CD4-positive, CD25-positive, alpha-beta regulatory T cell (primary cell): ENCODE data around the gene GFOD1. TPM values are rescaled to one million over a fixed set of nuclear protein-coding genes. Genes with fewer than 3 reads are reported as not detected.
A peak's percentile ranks its signal among the peaks of the same experiment; 100 is the strongest.

ENCODE experiments used
- ATAC-seq, 2 donors: fragments of 150-1000 bp; cut with Tn5 transposase; one replicate each; pipeline ENCODE4 v1.10.0; 2021; ENCODE audit warnings: low read depth in 2 of 2, moderate number of reproducible peaks in 2 of 2, moderate library complexity in 1 of 2
- DNase-seq, 3 donors: peaks; one replicate each; pipeline versions ENCODE4 v3.0.0 to v3.0.0-alpha.2; 2012 to 2022; ENCODE audit warnings: mixed read lengths in 1 of 3
- H3K27ac ChIP-seq: one replicate; pipeline ENCODE4 v1.7.0; 2013; ENCODE audit warnings: mild to moderate bottlenecking, low read length; ENCODE audit not compliant: insufficient read depth, poor library complexity, severe bottlenecking
- H3K27me3 ChIP-seq: one replicate; pipeline ENCODE4 v1.7.0; 2013; ENCODE audit warnings: low read length; ENCODE audit not compliant: control insufficient read depth, insufficient read depth
- H3K36me3 ChIP-seq: one replicate; pipeline ENCODE4 v1.7.0; 2013; ENCODE audit warnings: mild to moderate bottlenecking, low read length, moderate library complexity; ENCODE audit not compliant: control insufficient read depth, insufficient read depth
- H3K4me1 ChIP-seq: 2 replicates; pipeline ENCODE4 v1.7.0; 2013; ENCODE audit warnings: mild to moderate bottlenecking, low read length; ENCODE audit not compliant: insufficient read depth, control insufficient read depth, poor library complexity, severe bottlenecking
- H3K4me3 ChIP-seq: one replicate; pipeline ENCODE4 v1.7.0; 2013; ENCODE audit warnings: low read depth, mild to moderate bottlenecking, low read length, moderate library complexity
- H3K9me3 ChIP-seq, 2 experiments: 1 replicate in 1 of 2; 2 replicates in 1 of 2; pipeline ENCODE4 v1.7.0; 2013; ENCODE audit warnings: low read length in 2 of 2, mild to moderate bottlenecking in 1 of 2, moderate library complexity in 1 of 2; ENCODE audit not compliant: control insufficient read depth in 2 of 2
- H3K27ac Mint-ChIP-seq, 3 donors: one replicate each; pipeline ENCODE4 v1.8.0; 2020 to 2022; ENCODE audit warnings: mild to moderate bottlenecking in 3 of 3, mixed read lengths in 3 of 3, moderate library complexity in 2 of 3
- H3K27me3 Mint-ChIP-seq: one replicate; pipeline ENCODE4 v1.8.0; 2022; ENCODE audit warnings: mild to moderate bottlenecking, mixed read lengths
- H3K36me3 Mint-ChIP-seq: one replicate; pipeline ENCODE4 v1.8.0; 2020; ENCODE audit warnings: mixed read lengths
- H3K4me1 Mint-ChIP-seq, 4 donors: one replicate each; pipeline ENCODE4 v1.8.0; 2020 to 2022; ENCODE audit warnings: mixed read lengths in 4 of 4, mild to moderate bottlenecking in 1 of 4
- H3K4me3 Mint-ChIP-seq, 4 donors: one replicate each; pipeline ENCODE4 v1.8.0; 2020 to 2022; ENCODE audit warnings: mild to moderate bottlenecking in 4 of 4, mixed read lengths in 4 of 4, moderate library complexity in 3 of 4
- H3K9me3 Mint-ChIP-seq, 7 donors: one replicate each; pipeline ENCODE4 v1.8.0; 2020 to 2022; ENCODE audit warnings: mixed read lengths in 7 of 7, mild to moderate bottlenecking in 3 of 7, moderate library complexity in 2 of 7
- polyA plus RNA-seq, 4 donors: library from polyadenylated mRNA; unstranded; fragments of 300-500 nt; fragmentation: Illumina TruSeq; gene quantifications; one replicate each; pipeline ENCODE4 v1.2.3, GENCODE V29; 2021
- total RNA-seq: library from RNA; stranded (reverse); gene quantifications from one replicate; pipeline ENCODE4 v1.2.3, GENCODE V29; 2022

GFOD1 gene
- total and polyA plus RNA-seq, 5 donors from 2014 or later, result 0.06 to 1.8 (median 0.17) TPM

DNA sequence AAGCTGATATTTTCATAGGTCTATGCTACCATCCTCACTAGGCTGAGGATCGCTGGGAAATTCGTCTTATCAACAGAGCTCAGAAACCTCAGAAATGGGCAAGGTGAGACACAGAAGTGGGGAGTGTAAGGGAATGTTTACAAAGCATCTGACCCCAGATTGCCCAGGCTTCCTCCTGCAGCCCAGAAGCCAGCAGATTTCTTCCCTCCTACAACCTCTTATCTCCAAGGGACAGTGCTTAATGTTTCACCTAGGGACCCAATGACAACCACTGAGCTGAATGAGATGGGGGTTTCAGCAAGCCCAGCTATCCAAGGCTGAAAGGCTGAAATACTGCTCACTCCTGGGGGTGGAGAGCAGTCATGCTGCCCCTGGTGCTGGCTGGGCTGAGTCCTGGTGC lies 106.6 kb downstream of the GFOD1 start:
- Histone ChIP-seq H3K4me1 (no peaks in the 10 kb centered on the region), H3K27ac (no peak overlapping the region), H3K9me3 (no peaks in the 10 kb centered on the region), H3K27me3 (no peaks in the 10 kb centered on the region), H3K4me3 (no peak overlapping the region), H3K36me3 (no peaks in the 10 kb centered on the region)
- H3K36me3 Mint-ChIP-seq, result no peaks in the 10 kb centered on the region
- no peak overlapping the region for H3K27ac Mint-ChIP-seq
- H3K9me3 Mint-ChIP-seq, result peaks cover 0 to 3% (median 0%) of the 10 kb centered on the region in 7 donors
- ATAC-seq (no peak), DNase-seq (no peak)
- H3K27me3 Mint-ChIP-seq, result no peaks in the 10 kb centered on the region
- H3K4me3 Mint-ChIP-seq, result no peak overlapping the region
- peaks cover 0 to 16% (median 7%) of the 10 kb centered on the region in 4 donors for H3K4me1 Mint-ChIP-seq

DNA sequence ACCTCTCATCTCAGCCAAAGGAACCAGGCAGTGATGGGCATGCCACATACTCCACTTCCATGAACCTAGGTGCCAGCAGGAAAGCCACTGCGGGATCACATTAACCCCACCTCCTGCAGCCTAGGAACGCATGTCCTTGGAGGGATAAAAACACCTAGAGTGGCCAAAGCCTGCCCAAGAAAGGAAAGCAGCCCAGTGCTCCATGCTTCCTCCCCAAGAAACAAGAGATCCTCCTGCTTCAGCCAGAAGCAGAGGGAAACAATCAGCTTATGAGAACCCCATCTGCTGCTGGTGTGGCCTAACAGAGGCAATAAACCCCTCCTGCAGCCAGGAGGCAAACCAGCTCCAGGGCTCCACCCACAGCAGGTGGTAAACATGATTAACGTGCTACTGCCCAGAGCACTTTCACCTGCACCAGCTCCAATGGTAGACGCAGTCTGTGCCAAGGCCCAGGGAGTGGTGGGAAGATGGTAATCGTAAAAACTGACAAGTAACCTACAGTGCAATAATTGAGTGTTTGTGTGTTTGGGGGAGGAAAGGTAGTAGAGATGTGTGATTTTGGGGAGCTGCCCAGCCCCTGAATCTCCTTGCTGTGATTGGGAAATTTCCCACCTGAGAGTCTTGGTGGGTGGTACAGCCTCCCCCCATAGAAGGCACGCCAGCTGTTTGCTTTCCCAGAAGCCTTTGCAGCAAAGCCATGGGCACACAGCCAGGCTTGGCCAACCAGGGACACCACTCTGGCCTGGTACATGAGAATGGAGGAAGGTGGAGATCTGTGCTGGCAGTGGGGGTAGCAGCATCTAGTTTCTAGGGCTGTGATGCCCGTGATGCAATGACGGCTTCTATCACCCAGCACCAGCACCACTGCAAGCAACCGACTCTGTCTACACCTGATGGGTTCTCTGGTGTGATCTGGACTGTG lies 108.5 kb downstream of the GFOD1 start:
- H3K36me3 ChIP-seq, result no peaks in the 10 kb centered on the region
- no peaks in the 10 kb centered on the region for H3K9me3 ChIP-seq
- no peaks in the 10 kb centered on the region for H3K4me1 ChIP-seq
- H3K4me3 ChIP-seq, result no peak overlapping the region
- Mint-ChIP-seq H3K9me3 (peaks cover 0 to 3% (median 0%) of the 10 kb centered on the region in 7 donors), H3K27me3 (no peaks in the 10 kb centered on the region), H3K4me3 (no peak overlapping the region), H3K4me1 (peaks cover 0 to 24% (median 9%) of the 10 kb centered on the region in 4 donors), H3K27ac (no peak overlapping the region), H3K36me3 (no peaks in the 10 kb centered on the region)
- H3K27me3 ChIP-seq, result no peaks in the 10 kb centered on the region
- no peak for ATAC-seq
- no peak overlapping the region for H3K27ac ChIP-seq
- DNase-seq, result no peak

DNA sequence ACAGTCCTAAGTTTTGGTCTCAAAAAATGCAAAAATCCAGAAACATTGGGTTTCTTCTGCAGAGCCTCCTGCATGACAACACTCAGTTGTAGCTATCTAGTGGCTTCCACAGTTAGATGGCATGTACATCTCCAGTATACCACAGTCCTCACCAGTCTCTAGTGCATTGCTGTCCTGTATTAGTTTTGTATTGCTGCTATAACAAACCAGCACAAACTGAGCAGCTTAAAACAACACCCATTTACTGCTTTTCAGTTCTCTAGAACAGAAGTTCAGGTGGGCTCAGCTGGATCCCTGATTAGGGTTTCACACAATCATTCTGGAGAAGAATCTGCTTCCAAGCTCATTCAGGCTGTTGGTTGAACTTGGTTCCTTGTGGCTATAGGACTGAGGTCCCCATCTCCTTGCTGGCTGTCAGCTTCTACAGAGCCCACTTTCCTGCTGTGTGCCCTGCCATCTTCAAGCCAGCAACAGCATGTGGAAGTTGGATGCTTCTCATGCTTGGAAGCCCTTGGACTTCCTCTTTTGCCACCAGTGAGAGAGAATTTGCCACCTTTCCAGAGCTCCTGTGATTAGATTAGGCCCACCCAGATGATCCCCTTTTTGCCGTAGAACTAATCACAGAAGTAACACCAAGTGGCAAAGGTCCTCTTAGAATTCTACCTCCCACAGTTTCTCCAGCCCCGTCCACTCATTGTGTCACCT lies 110.2 kb downstream of the GFOD1 start:
- Histone ChIP-seq H3K27me3 (no peaks in the 10 kb centered on the region), H3K36me3 (no peaks in the 10 kb centered on the region), H3K27ac (no peak overlapping the region), H3K9me3 (no peaks in the 10 kb centered on the region), H3K4me1 (no peaks in the 10 kb centered on the region), H3K4me3 (no peak overlapping the region)
- Mint-ChIP-seq H3K4me1 (peaks cover 0 to 11% (median 2%) of the 10 kb centered on the region in 4 donors), H3K36me3 (no peaks in the 10 kb centered on the region), H3K4me3 (no peak overlapping the region), H3K9me3 (peaks cover 0 to 2% (median 0%) of the 10 kb centered on the region in 7 donors), H3K27me3 (no peaks in the 10 kb centered on the region), H3K27ac (no peak overlapping the region)
- DNase-seq (no peak), ATAC-seq (no peak)

DNA sequence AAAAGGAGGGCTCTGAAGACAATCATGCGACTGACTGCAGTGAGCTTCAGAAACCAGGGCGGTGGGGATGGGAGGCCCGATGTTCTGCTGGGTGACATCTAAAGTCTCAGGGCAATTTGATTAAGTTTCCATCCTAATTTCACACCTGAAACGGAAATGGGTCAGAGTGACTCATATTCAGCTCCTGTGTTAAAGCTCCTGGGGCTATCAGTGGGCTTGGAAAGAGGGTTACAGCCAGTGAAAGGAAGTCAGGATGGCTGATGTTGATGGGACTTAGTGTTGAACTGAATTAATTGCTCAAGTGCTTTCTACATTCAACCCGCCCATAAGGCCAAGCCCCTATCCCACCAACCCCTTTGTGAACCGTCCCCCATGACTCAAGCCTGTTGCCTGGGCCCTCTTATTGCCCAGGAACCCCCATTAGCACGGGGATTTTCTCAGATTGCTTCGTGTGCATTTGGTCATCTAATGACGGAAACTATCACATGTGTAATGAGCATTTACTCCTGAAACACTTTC lies 112.0 kb downstream of the GFOD1 start:
- H3K9me3 Mint-ChIP-seq, result peaks cover 0 to 2% (median 0%) of the 10 kb centered on the region in 7 donors
- H3K4me1 ChIP-seq, result no peaks in the 10 kb centered on the region
- no peaks in the 10 kb centered on the region for H3K9me3 ChIP-seq
- ATAC-seq (no peak), DNase-seq (peak in 1 of 3 donors; percentile 45)
- no peak overlapping the region for H3K4me3 ChIP-seq
- H3K36me3 ChIP-seq, result no peaks in the 10 kb centered on the region
- H3K27me3 ChIP-seq, result no peaks in the 10 kb centered on the region
- H3K27ac ChIP-seq, result no peak overlapping the region
- peaks cover 3% of the 10 kb centered on the region for H3K27me3 Mint-ChIP-seq
- no peaks in the 10 kb centered on the region for H3K36me3 Mint-ChIP-seq
- H3K4me3 Mint-ChIP-seq, result no peak overlapping the region
- H3K4me1 Mint-ChIP-seq, result peaks cover 0 to 11% (median 2%) of the 10 kb centered on the region in 4 donors
- no peak overlapping the region for H3K27ac Mint-ChIP-seq

DNA sequence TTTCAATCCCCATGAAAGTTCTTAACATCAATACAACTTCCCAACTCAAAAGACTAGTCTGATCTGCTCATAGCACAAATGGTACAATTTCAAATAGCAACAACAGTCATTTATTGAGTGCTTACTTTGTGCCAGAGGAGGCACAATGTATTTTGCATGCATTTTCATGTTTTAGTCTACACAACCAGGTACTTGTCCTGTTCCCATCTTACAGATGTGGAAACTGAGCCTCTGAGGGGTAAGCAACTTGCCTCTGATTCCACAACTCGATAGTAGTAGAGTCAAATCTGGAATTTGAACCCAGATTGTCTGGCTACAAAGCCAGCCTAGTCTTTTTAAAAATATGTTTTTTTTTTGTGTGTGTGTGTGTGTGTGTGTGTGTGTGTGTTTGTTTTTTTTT lies 113.5 kb downstream of the GFOD1 start:
- Histone ChIP-seq H3K9me3 (no peaks in the 10 kb centered on the region), H3K27me3 (no peaks in the 10 kb centered on the region), H3K4me1 (no peaks in the 10 kb centered on the region), H3K27ac (no peak overlapping the region), H3K36me3 (no peaks in the 10 kb centered on the region), H3K4me3 (no peak overlapping the region)
- no peak for ATAC-seq
- Mint-ChIP-seq H3K27me3 (peaks cover 12% of the 10 kb centered on the region), H3K27ac (no peak overlapping the region), H3K36me3 (no peaks in the 10 kb centered on the region), H3K9me3 (peaks cover 0 to 2% (median 0%) of the 10 kb centered on the region in 7 donors), H3K4me3 (no peak overlapping the region), H3K4me1 (peaks cover 0 to 11% (median 2%) of the 10 kb centered on the region in 4 donors)
- no peak for DNase-seq

DNA sequence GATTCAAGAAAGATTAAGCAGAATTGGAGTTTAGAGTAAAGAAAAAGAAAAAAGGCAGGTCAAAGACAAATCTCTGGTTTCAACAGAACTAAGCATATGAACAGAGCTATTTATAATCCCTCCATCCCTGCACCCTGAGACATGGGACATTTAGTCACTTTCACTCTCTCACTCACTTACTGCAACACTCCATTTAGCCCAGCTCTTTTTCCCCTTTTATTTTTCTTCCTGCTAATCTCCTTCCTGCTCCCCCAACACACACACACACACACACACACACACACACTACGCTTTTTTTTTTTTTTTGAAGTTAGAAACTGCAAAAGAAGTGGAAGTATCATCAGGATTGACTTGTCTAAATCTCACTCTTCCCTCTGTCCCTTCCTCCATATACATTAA lies 113.9 kb downstream of the GFOD1 start:
- no peak overlapping the region for H3K27ac ChIP-seq
- H3K4me3 ChIP-seq, result no peak overlapping the region
- DNase-seq (no peak), ATAC-seq (no peak)
- Mint-ChIP-seq H3K4me3 (no peak overlapping the region), H3K9me3 (peaks cover 0 to 2% (median 0%) of the 10 kb centered on the region in 7 donors), H3K27me3 (peaks cover 14% of the 10 kb centered on the region), H3K36me3 (no peaks in the 10 kb centered on the region), H3K4me1 (peaks cover 0 to 11% (median 2%) of the 10 kb centered on the region in 4 donors), H3K27ac (no peak overlapping the region)
- H3K36me3 ChIP-seq, result no peaks in the 10 kb centered on the region
- H3K9me3 ChIP-seq, result no peaks in the 10 kb centered on the region
- no peaks in the 10 kb centered on the region for H3K4me1 ChIP-seq
- H3K27me3 ChIP-seq, result no peaks in the 10 kb centered on the region

DNA sequence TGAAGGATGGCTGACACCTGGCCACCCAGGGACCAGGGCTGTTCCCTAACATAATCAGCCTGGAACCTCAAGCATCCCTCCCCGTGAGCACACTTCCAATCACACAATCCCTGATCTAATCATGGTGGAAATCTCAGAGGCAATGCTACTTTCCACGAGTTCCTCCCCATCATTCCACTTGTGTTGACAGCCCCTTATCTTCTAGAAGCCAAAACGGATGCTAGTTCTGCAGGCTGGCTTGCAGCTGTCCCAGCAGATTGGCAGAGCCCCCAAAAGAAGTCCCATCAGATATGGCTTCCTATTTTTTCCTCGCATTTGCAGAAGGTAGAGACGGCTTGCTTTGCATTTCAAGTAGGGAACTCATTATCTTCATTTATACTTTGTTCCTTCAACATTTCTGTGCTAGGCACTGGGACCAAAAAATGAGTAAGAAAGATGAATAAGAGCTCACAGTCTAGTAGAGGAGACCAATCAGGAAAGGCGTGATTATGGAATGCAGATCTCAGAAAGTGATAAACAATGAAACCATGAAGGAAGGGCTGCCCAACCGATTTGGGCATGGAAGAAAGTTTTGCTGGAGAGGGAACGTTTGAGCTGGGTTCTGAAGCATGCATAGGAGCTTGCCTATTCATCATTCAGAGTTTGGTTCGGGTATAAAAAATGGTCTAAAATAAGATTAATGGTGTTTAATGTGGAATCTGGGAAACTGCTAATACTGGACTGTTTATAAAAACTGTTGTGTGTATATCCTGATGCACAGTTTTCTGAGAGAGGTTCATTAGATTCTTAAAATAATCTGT lies 114.5 kb downstream of the GFOD1 start:
- Mint-ChIP-seq H3K27ac (no peak overlapping the region), H3K9me3 (peaks cover 0 to 2% (median 0%) of the 10 kb centered on the region in 7 donors), H3K4me1 (peaks cover 0 to 11% (median 2%) of the 10 kb centered on the region in 4 donors), H3K4me3 (no peak overlapping the region), H3K27me3 (peaks cover 14% of the 10 kb centered on the region), H3K36me3 (no peaks in the 10 kb centered on the region)
- no peak for DNase-seq
- H3K4me1 ChIP-seq, result no peaks in the 10 kb centered on the region
- ATAC-seq, result no peak
- no peaks in the 10 kb centered on the region for H3K27me3 ChIP-seq
- H3K4me3 ChIP-seq, result no peak overlapping the region
- no peaks in the 10 kb centered on the region for H3K9me3 ChIP-seq
- no peak overlapping the region for H3K27ac ChIP-seq
- H3K36me3 ChIP-seq, result no peaks in the 10 kb centered on the region
